DMS153 treated with DMSO at 0.1 percent for 48 hours (cell line): ENCODE results near the gene TMEM266.
A peak's percentile ranks its signal among the peaks of the same experiment; 100 is the strongest.

Experiments
- DNase-seq: peaks from one replicate; lab custom pipeline; 2025; ENCODE audit not compliant: unreplicated experiment; lab: John Stamatoyannopoulos, UW

TMEM266 gene

GRCh38 chr15:76123031-76123430 lies 63.2 kb downstream of the TMEM266 start:
- DNase-seq: no peak

- DNase-seq: no peak
Observed at GRCh38 chr15:76127169-76127568, 67.4 kb downstream of the TMEM266 start.

GRCh38 chr15:76127880-76128279 lies 68.1 kb downstream of the TMEM266 start:
- DNase-seq: no peak

- no peak for DNase-seq
Observed at GRCh38 chr15:76134537-76134936, 74.8 kb downstream of the TMEM266 start.

GRCh38 chr15:76135516-76135915 lies 75.7 kb downstream of the TMEM266 start:
- no peak for DNase-seq

GRCh38 chr15:76138436-76138835 lies 78.7 kb downstream of the TMEM266 start:
- DNase-seq: no peak

- peak; percentile 3 for DNase-seq
Observed at GRCh38 chr15:76139368-76140073, 79.7 kb downstream of the TMEM266 start.

GRCh38 chr15:76140074-76140464 lies 80.3 kb downstream of the TMEM266 start:
- DNase-seq: no peak

- DNase-seq: no peak
Observed at GRCh38 chr15:76146812-76147211, 87.0 kb downstream of the TMEM266 start.

- DNase-seq: peak; percentile 0
Observed at GRCh38 chr15:76147906-76148570, 88.3 kb downstream of the TMEM266 start.

- DNase-seq: no peak
Observed at GRCh38 chr15:76149291-76149915, 89.6 kb downstream of the TMEM266 start.

- no peak for DNase-seq
Observed at GRCh38 chr15:76150513-76150912, 90.7 kb downstream of the TMEM266 start.

GRCh38 chr15:76150971-76151598 lies 91.3 kb downstream of the TMEM266 start:
- DNase-seq: peak; percentile 1

GRCh38 chr15:76151599-76151974 lies 91.8 kb downstream of the TMEM266 start:
- no peak for DNase-seq

GRCh38 chr15:76152197-76152596 lies 92.4 kb downstream of the TMEM266 start:
- DNase-seq: no peak

GRCh38 chr15:76153241-76154197 lies 93.7 kb downstream of the TMEM266 start:
- no peak for DNase-seq

GRCh38 chr15:76155731-76156130 lies 95.9 kb downstream of the TMEM266 start:
- no peak for DNase-seq

- DNase-seq: no peak
Observed at GRCh38 chr15:76158226-76158625, 98.4 kb downstream of the TMEM266 start.

GRCh38 chr15:76158815-76159214 lies 99.0 kb downstream of the TMEM266 start:
- no peak for DNase-seq

- DNase-seq: no peak
Observed at GRCh38 chr15:76159282-76159681, 99.5 kb downstream of the TMEM266 start.
